ENCODE results near the gene GPR82. TPM values are rescaled to one million over a fixed set of nuclear protein-coding genes. Genes with fewer than 3 reads are reported as not detected.

Gene GPR82
- total and polyA plus RNA-seq, 2 donors from 2014 or later, result 0.15 to 0.98 TPM

DNA sequence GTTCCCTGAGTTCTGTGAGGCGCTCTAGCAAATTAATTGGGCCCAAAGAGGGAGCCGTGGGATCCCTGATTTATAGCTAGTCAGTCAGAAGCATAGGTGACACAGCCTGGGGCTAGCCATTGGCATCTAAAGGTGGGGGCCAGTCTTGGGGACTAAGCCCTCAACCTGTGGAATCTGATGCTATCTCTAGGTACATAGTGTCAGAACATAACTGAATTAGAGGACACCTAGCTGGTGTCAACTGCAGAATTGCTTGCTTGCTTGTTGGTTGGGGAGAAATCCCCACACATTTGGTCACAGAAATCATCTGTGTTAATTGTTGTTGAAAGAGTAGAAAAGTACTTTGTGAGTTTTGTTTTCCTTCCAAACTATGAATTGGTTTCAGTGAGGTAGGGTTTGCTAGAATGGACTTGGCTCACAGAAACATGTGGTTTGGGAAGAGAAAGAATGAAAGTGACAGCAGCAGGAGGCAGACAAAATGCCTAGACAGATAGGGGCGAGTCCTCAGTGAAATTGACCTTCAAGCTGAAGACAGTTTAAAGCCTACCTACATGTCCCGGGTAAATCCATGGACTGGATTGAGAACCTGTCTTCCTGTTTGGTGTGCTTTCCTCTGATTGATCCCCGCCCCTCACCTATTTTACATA, 12.8 kb upstream of the GPR82 start:
- Histone ChIP-seq H3K27ac (ENCODE audit: low read depth in 2 of 2, low read length in 2 of 2) (no peak overlapping the region), H3K36me3 (ENCODE audit: control insufficient read depth in 2 of 3, insufficient read depth in 3 of 3, low read length in 3 of 3) (no peaks in the 10 kb centered on the region), H3K9me3 (ENCODE audit: control insufficient read depth in 2 of 3, insufficient read depth in 1 of 3, low read length in 3 of 3) (no peaks in the 10 kb centered on the region), H3K27me3 (ENCODE audit: control insufficient read depth, insufficient read depth, low read length) (no peaks in the 10 kb centered on the region), H3K4me1 (ENCODE audit: control insufficient read depth in 2 of 3, insufficient read depth in 2 of 3, low read depth in 1 of 3, low read length in 3 of 3) (no peaks in the 10 kb centered on the region), H3K4me3 (ENCODE audit: low read length in 3 of 3) (no peak overlapping the region), H3K9ac (ENCODE audit: low read length in 3 of 3) (no peak overlapping the region)
- DNase-seq (no peak), FAIRE-seq (no peak)
- intact Hi-C loops (cut with DNase I), result no loop called here
- TF ChIP-seq, protein P1, sequence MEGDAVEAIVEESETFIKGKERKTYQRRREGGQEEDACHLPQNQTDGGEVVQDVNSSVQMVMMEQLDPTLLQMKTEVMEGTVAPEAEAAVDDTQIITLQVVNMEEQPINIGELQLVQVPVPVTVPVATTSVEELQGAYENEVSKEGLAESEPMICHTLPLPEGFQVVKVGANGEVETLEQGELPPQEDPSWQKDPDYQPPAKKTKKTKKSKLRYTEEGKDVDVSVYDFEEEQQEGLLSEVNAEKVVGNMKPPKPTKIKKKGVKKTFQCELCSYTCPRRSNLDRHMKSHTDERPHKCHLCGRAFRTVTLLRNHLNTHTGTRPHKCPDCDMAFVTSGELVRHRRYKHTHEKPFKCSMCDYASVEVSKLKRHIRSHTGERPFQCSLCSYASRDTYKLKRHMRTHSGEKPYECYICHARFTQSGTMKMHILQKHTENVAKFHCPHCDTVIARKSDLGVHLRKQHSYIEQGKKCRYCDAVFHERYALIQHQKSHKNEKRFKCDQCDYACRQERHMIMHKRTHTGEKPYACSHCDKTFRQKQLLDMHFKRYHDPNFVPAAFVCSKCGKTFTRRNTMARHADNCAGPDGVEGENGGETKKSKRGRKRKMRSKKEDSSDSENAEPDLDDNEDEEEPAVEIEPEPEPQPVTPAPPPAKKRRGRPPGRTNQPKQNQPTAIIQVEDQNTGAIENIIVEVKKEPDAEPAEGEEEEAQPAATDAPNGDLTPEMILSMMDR (IDR thresholded peaks at IDR 0.05; ENCODE audit: borderline replicate concordance, extremely low read depth, insufficient read depth), result no peak

DNA sequence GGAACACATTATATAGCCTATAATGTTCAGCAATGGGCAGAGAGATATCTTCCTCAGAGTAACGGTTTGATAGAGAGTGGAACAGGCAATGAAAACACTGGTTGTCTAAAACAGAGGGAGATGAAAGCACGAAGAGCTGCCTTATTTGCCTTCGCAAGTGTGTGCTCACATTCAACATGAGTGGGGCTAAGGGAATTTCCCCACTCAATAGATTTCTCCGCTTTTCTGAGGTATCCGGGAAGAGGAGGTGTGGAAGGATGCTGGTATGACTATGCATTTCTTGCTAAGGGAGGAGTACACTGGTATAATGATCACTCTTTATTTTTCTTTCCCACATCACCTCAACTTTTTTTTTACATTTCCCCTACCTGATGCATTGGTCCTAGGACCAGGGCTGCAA, 7.8 kb upstream of the GPR82 start:
- DNase-seq (no peak), FAIRE-seq (no peak)
- H3K27me3 ChIP-seq (ENCODE audit: control insufficient read depth, insufficient read depth, low read length), result no peaks in the 10 kb centered on the region
- intact Hi-C loops (cut with DNase I), result no loop called here
- no peaks in the 10 kb centered on the region for H3K36me3 ChIP-seq (ENCODE audit: control insufficient read depth in 2 of 3, insufficient read depth in 3 of 3, low read length in 3 of 3)
- no peak overlapping the region for H3K9ac ChIP-seq (ENCODE audit: low read length in 3 of 3)
- no peaks in the 10 kb centered on the region for H3K4me1 ChIP-seq (ENCODE audit: control insufficient read depth in 2 of 3, insufficient read depth in 2 of 3, low read depth in 1 of 3, low read length in 3 of 3)
- TF ChIP-seq, protein P1 (IDR thresholded peaks at IDR 0.05; ENCODE audit: borderline replicate concordance, extremely low read depth, insufficient read depth), result no peak
- no peak overlapping the region for H3K27ac ChIP-seq (ENCODE audit: low read depth in 2 of 2, low read length in 2 of 2)
- H3K4me3 ChIP-seq (ENCODE audit: low read length in 3 of 3), result no peak overlapping the region
- H3K9me3 ChIP-seq (ENCODE audit: control insufficient read depth in 2 of 3, insufficient read depth in 1 of 3, low read length in 3 of 3), result no peaks in the 10 kb centered on the region

DNA sequence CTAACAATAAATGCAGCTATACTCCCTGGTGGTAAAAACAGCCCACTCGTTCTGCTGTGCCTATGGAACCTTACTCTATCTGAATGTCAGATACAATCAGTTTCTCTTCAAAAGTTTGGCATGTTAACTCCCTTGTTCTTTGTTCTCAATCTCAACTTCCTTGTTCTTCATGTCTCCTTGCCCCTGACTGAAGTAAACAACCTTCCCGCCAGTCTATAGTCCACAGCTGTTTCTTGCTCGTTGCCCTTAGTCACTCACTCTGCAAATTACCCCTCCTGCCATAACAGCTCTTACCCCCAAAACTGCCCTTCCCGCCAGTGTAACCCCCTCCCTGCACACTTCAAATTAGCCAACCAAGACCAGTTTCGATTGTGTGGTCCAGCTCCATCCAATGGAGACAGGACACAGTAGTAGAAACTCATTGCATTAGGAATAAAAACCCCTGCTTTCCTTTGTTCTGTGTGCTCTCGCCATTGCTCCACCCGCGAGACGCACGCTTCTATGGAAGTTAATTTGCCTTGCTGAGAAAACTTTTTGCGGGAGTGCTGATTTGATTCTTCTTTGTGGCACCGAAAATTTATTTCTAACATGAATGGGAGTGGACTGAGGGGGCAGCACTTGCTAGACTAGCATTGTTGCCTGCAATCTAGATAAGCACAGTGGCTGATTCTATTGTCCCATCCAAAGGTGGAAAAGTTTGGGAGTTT, 7.1 kb upstream of the GPR82 start:
- no peak overlapping the region for H3K4me3 ChIP-seq (ENCODE audit: low read length in 3 of 3)
- TF ChIP-seq, protein P1 (IDR thresholded peaks at IDR 0.05; ENCODE audit: borderline replicate concordance, extremely low read depth, insufficient read depth), result no peak
- DNase-seq, result no peak
- intact Hi-C loops (cut with DNase I), result no loop called here
- H3K9me3 ChIP-seq (ENCODE audit: control insufficient read depth in 2 of 3, insufficient read depth in 1 of 3, low read length in 3 of 3), result no peaks in the 10 kb centered on the region
- no peak overlapping the region for H3K27ac ChIP-seq (ENCODE audit: low read depth in 2 of 2, low read length in 2 of 2)
- H3K4me1 ChIP-seq (ENCODE audit: control insufficient read depth in 2 of 3, insufficient read depth in 2 of 3, low read depth in 1 of 3, low read length in 3 of 3), result no peaks in the 10 kb centered on the region
- H3K27me3 ChIP-seq (ENCODE audit: control insufficient read depth, insufficient read depth, low read length), result no peaks in the 10 kb centered on the region
- no peak for FAIRE-seq
- no peaks in the 10 kb centered on the region for H3K36me3 ChIP-seq (ENCODE audit: control insufficient read depth in 2 of 3, insufficient read depth in 3 of 3, low read length in 3 of 3)
- no peak overlapping the region for H3K9ac ChIP-seq (ENCODE audit: low read length in 3 of 3)
